IMR-90 (cell line): ENCODE results near the gene PLAAT1. TPM values are rescaled to one million over a fixed set of nuclear protein-coding genes. Genes with fewer than 3 reads are reported as not detected.

Experiments used
- ATAC-seq: fragments of 200-7000 bp; cut with Tn5 transposase; 2 replicates; pipeline ENCODE4 v1.9.1; 2020; ENCODE audit warnings: low read depth, mild to moderate bottlenecking, moderate library complexity
- BruUV-seq: library from RNA; stranded (reverse); fragments of 400-500 nt; replicated peaks from 2 replicates; lab custom pipeline; 2021; lab: Mats Ljungman, UMichigan
- CTCF ChIA-PET: fragments of 300-600 bp; formaldehyde crosslinking; extraction: SDS; loops from one replicate; lab custom pipeline; 2021; ENCODE audit warnings: antibody characterized with exemption; lab: Yijun Ruan, JAX
- POLR2A ChIA-PET: fragments of 300-600 bp; sonication (Branson Sonifier 250); formaldehyde crosslinking; loops from one replicate; lab custom pipeline; 2022; ENCODE audit warnings: antibody characterized with exemption; ENCODE audit not compliant: unreplicated experiment; lab: Charles Lee
- DNase-seq: peaks from one replicate; pipeline ENCODE4 v3.0.0; 2013
- H2AFZ ChIP-seq: replicated peaks from 2 replicates; pipeline ENCODE3; 2013; ENCODE audit warnings: low read length, mild to moderate bottlenecking; ENCODE audit not compliant: poor library complexity
- H2AK5ac ChIP-seq: 2 replicates; pipeline ENCODE4 v1.6.1; 2013; ENCODE audit warnings: low read depth, low read length, inconsistent platforms
- H2AK9ac ChIP-seq: replicated peaks from 2 replicates; pipeline ENCODE3; 2013; ENCODE audit warnings: mild to moderate bottlenecking, low read depth, low read length, moderate library complexity; ENCODE audit not compliant: poor library complexity
- H2BK120ac ChIP-seq: 2 replicates; pipeline ENCODE4 v1.6.1; 2013; ENCODE audit warnings: low read depth, low read length, inconsistent platforms
- H2BK15ac ChIP-seq: 3 replicates; pipeline ENCODE4 v1.6.1; 2013; ENCODE audit warnings: low read depth, low read length, inconsistent platforms
- H2BK20ac ChIP-seq: 2 replicates; pipeline ENCODE4 v1.6.1; 2013; ENCODE audit warnings: low read depth, mild to moderate bottlenecking, inconsistent platforms, low read length, moderate library complexity
- H2BK5ac ChIP-seq: 2 replicates; pipeline ENCODE4 v1.6.1; 2013; ENCODE audit warnings: mild to moderate bottlenecking, low read depth, low read length, inconsistent platforms; ENCODE audit not compliant: poor library complexity, severe bottlenecking
- H3K14ac ChIP-seq: replicated peaks from 2 replicates; pipeline ENCODE4 v1.6.1; 2013; ENCODE audit warnings: low read depth, low read length, inconsistent platforms
- H3K18ac ChIP-seq: 2 replicates; pipeline ENCODE4 v1.6.1; 2013; ENCODE audit warnings: low read depth, low read length, control low read depth
- H3K23ac ChIP-seq: 2 replicates; pipeline ENCODE4 v1.6.1; 2013; ENCODE audit warnings: low read depth, low read length, inconsistent platforms
- H3K27ac ChIP-seq: 2 replicates; pipeline ENCODE4 v1.5.1; 2013; ENCODE audit warnings: mild to moderate bottlenecking, control low read depth, low read length; ENCODE audit not compliant: insufficient read depth
- H3K27me3 ChIP-seq: 2 replicates; pipeline ENCODE4 v1.6.1; 2013; ENCODE audit warnings: low read length; ENCODE audit not compliant: control insufficient read depth, insufficient read depth
- H3K36me3 ChIP-seq: 2 replicates; pipeline ENCODE4 v1.6.1; 2013; ENCODE audit warnings: low read length, mixed read lengths; ENCODE audit not compliant: control insufficient read depth, insufficient read depth
- H3K4ac ChIP-seq: 2 replicates; pipeline ENCODE4 v1.6.1; 2013; ENCODE audit warnings: low read depth, low read length, inconsistent platforms
- H3K4me1 ChIP-seq: 2 replicates; pipeline ENCODE4 v1.6.1; 2013; ENCODE audit warnings: low read length, mixed read lengths; ENCODE audit not compliant: control insufficient read depth, insufficient read depth
- H3K4me2 ChIP-seq: 2 replicates; pipeline ENCODE4 v1.6.1; 2013; ENCODE audit warnings: low read depth, mild to moderate bottlenecking, control low read depth, low read length, moderate library complexity
- H3K4me3 ChIP-seq: 2 replicates; pipeline ENCODE4 v1.5.1; 2013; ENCODE audit warnings: low read depth, mild to moderate bottlenecking, control low read depth, low read length, moderate library complexity; ENCODE audit not compliant: insufficient read depth
- H3K56ac ChIP-seq: 2 replicates; pipeline ENCODE4 v1.6.1; 2013; ENCODE audit warnings: low read length, inconsistent platforms; ENCODE audit not compliant: insufficient read depth; ENCODE audit errors: extremely low read depth
- H3K79me1 ChIP-seq, 2 experiments: 2 replicates each; pipeline ENCODE4 v1.6.1; 2013; ENCODE audit warnings: low read length in 2 of 2, inconsistent platforms in 1 of 2, low read depth in 1 of 2
- H3K9ac ChIP-seq: 2 replicates; pipeline ENCODE4 v1.6.1; 2013; ENCODE audit warnings: low read depth, low read length, control low read depth
- H3K9me1 ChIP-seq: 2 replicates; pipeline ENCODE4 v1.6.1; 2013; ENCODE audit warnings: low read length, inconsistent platforms; ENCODE audit not compliant: insufficient read depth
- H3K9me3 ChIP-seq: 2 replicates; pipeline ENCODE4 v1.6.1; 2013; ENCODE audit warnings: low read length; ENCODE audit not compliant: control insufficient read depth, insufficient read depth
- H4K20me1 ChIP-seq: 2 replicates; pipeline ENCODE4 v1.6.1; 2013; ENCODE audit warnings: low read length, inconsistent platforms; ENCODE audit not compliant: insufficient read depth
- H4K5ac ChIP-seq: 2 replicates; pipeline ENCODE4 v1.6.1; 2013; ENCODE audit warnings: mild to moderate bottlenecking, low read depth, low read length, control low read depth
- H4K8ac ChIP-seq, 2 experiments: 2 replicates each; pipeline ENCODE4 v1.6.1; 2013; ENCODE audit warnings: low read depth in 2 of 2, low read length in 2 of 2, control low read depth in 1 of 2, inconsistent platforms in 1 of 2
- H4K91ac ChIP-seq: 2 replicates; pipeline ENCODE4 v1.6.1; 2013; ENCODE audit warnings: low read depth, low read length, inconsistent platforms; ENCODE audit not compliant: insufficient read depth
- BHLHE40 ChIP-seq: fragments of 150-350 bp; IDR thresholded peaks from 2 replicates; pipeline ENCODE4 v1.6.1; 2016; ENCODE audit warnings: mild to moderate bottlenecking, low read depth, low read length
- CEBPB ChIP-seq: IDR thresholded peaks from 2 replicates; pipeline ENCODE4 v1.6.1; 2012; ENCODE audit warnings: low read depth, low read length, improper control_type of control experiment
- CTCF ChIP-seq: conservative IDR thresholded peaks from 2 replicates; pipeline ENCODE4 v1.5.1; 2012; ENCODE audit warnings: mild to moderate bottlenecking, low read depth, low read length, improper control_type of control experiment
- FOS ChIP-seq: fragments of 150-350 bp; IDR thresholded peaks from 2 replicates; pipeline ENCODE4 v1.6.1; 2016; ENCODE audit warnings: low read depth, low read length
- MAFK ChIP-seq: IDR thresholded peaks from 2 replicates; pipeline ENCODE4 v1.6.1; 2012; ENCODE audit warnings: low read depth, low read length, improper control_type of control experiment
- MAZ ChIP-seq: IDR thresholded peaks from 2 replicates; pipeline ENCODE4 v1.6.1; 2012; ENCODE audit warnings: low read depth, mild to moderate bottlenecking, low read length, improper control_type of control experiment, moderate library complexity, borderline replicate concordance
- NFE2L2 ChIP-seq: fragments of 150-350 bp; IDR thresholded peaks from 2 replicates; pipeline ENCODE4 v1.6.1; 2016; ENCODE audit warnings: low read depth, mild to moderate bottlenecking, low read length
- RAD21 ChIP-seq: IDR thresholded peaks from 2 replicates; pipeline ENCODE4 v1.6.1; 2012; ENCODE audit warnings: low read length, improper control_type of control experiment
- RCOR1 ChIP-seq: IDR thresholded peaks from 2 replicates; pipeline ENCODE4 v1.6.1; 2012; ENCODE audit warnings: mild to moderate bottlenecking, low read length, improper control_type of control experiment; ENCODE audit not compliant: insufficient replicate concordance
- RFX5 ChIP-seq: IDR thresholded peaks from 2 replicates; pipeline ENCODE4 v1.8.0; 2012; ENCODE audit warnings: low read depth, mild to moderate bottlenecking, low read length, moderate library complexity
- SMC3 ChIP-seq: fragments of 150-350 bp; IDR thresholded peaks from 2 replicates; pipeline ENCODE4 v1.6.1; 2016; ENCODE audit warnings: low read depth, mild to moderate bottlenecking, antibody characterized with exemption, low read length, moderate library complexity
- WGBS, 2 experiments: methylation state at CpG; one replicate each; pipeline versions ENCODE4 v1.1.5 to v1.1.7; 2013; ENCODE audit warnings: missing lambda C conversion rate in 2 of 2; ENCODE audit not compliant: insufficient read length in 1 of 2; ENCODE audit errors: extremely low coverage in 2 of 2; 5-methylcytosine and 5-hydroxymethylcytosine counted together
- dilution Hi-C: fragments of 300-500 bp; cut with HindIII; formaldehyde crosslinking; loops from one replicate; pipeline ENCODE4 v1.14.3; 2018; ENCODE audit warnings: low sequenced_read_pairs; ENCODE audit not compliant: unreplicated experiment
- in situ Hi-C: fragments of 300-500 bp; cut with MboI; formaldehyde crosslinking; loops from 3 replicates; pipeline ENCODE4 v1.14.3; 2019; ENCODE audit warnings: low sequenced_read_pairs, inconsistent platforms, mixed read lengths
- intact Hi-C: fragments of 100-400 bp; cut with micrococcal nuclease; formaldehyde crosslinking; loops from 2 replicates; pipeline ENCODE4 v1.10.0; 2022
- polyA plus RNA-seq, 3 experiments: library from polyadenylated mRNA; depleted of rRNA; stranded (reverse); fragments of >200 nt; gene quantifications; 2 replicates each; pipeline ENCODE4 v1.2.3, GENCODE V29; 2012; ENCODE audit warnings: low replicate concordance in 1 of 3
- total RNA-seq: library from RNA; depleted of rRNA; stranded (reverse); fragments of >200 nt; gene quantifications from 2 replicates; pipeline ENCODE4 v1.2.3, GENCODE V29; 2012

The PLAAT1 gene
- total and polyA plus RNA-seq, 2 of the 4 experiments (the other 2 are of a cell fraction) = 0.54 to 0.68 TPM

- H3K4ac ChIP-seq = no peak overlapping the region
- H4K5ac ChIP-seq = no peak overlapping the region
- BruUV-seq = no TSS peak
- H3K4me3 ChIP-seq = no peak overlapping the region
- H3K4me2 ChIP-seq = no peak overlapping the region
- H2AK9ac ChIP-seq = peak overlapping the region; percentile 18
- no peak overlapping the region for H4K8ac ChIP-seq
- H3K23ac ChIP-seq = no peak overlapping the region
- no peak overlapping the region for H2BK20ac ChIP-seq
- H2AK5ac ChIP-seq = no peak overlapping the region
- H3K18ac ChIP-seq = no peak overlapping the region
- no peak overlapping the region for H3K9ac ChIP-seq
- dilution Hi-C loops (no loop called here), in situ Hi-C loops (no loop called here), intact Hi-C loops (no loop called here)
- H4K91ac ChIP-seq = no peak overlapping the region
- WGBS, 2 experiments = 28% methylated on average over 4 of the region's 6 CpGs; no CpG with 5 or more reads in 1 of the 2 experiments
- no peak overlapping the region for H2BK120ac ChIP-seq
- no peaks in the 10 kb centered on the region for H3K27me3 ChIP-seq
- no peak for DNase-seq
- H3K56ac ChIP-seq = no peak overlapping the region
- no peak overlapping the region for H2AFZ ChIP-seq
- no peak overlapping the region for H2BK15ac ChIP-seq
- H3K27ac ChIP-seq = no peak overlapping the region
- H3K79me1 ChIP-seq = no peaks in the 10 kb centered on the region
- no peak overlapping the region for H2BK5ac ChIP-seq
- POLR2A ChIA-PET = no interaction called here
- H3K36me3 ChIP-seq = no peaks in the 10 kb centered on the region
- no peak for ATAC-seq
- CTCF ChIA-PET = no interaction called here
- H3K9me1 ChIP-seq = no peaks in the 10 kb centered on the region
- TF ChIP-seq MAZ = no peak
- TF ChIP-seq RCOR1 = no peak
- no peak for TF ChIP-seq SMC3
- TF ChIP-seq RFX5 = no peak
- no peak for TF ChIP-seq BHLHE40
- TF ChIP-seq CEBPB = no peak
- TF ChIP-seq RAD21 = no peak
- TF ChIP-seq NFE2L2 = no peak
- TF ChIP-seq CTCF = no peak
- TF ChIP-seq MAFK = no peak
- no peak for TF ChIP-seq FOS
- no peaks in the 10 kb centered on the region for H4K20me1 ChIP-seq
- H3K4me1 ChIP-seq = no peaks in the 10 kb centered on the region
- no peak overlapping the region for H3K14ac ChIP-seq
- H3K9me3 ChIP-seq = no peaks in the 10 kb centered on the region
Observed at GRCh38 chr3:193231201-193231600, 9.8 kb upstream of the PLAAT1 start.
